Measurements from ENCODE around the gene LOC128125822.

The LOC128125822 gene

GRCh38 chr6:63576147-63576772 lies 4.0 kb downstream of the LOC128125822 start:
- Histone ChIP-seq H3K23ac (ENCODE audit: low read depth, low read length) (no peak overlapping the region), H4K91ac (ENCODE audit: insufficient read depth, low read depth, low read length) (no peak overlapping the region), H2BK20ac (ENCODE audit: low read depth, low read length) (no peak overlapping the region), H3K4me1 (ENCODE audit: control insufficient read depth, insufficient read depth, low read length) (no peaks in the 10 kb centered on the region), H3K18ac (ENCODE audit: low read depth, low read length) (no peak overlapping the region), H2AK5ac (ENCODE audit: low read depth, low read length) (no peak overlapping the region), H2AFZ (replicated peaks; ENCODE audit: low read length, poor library complexity) (no peak overlapping the region), H3K4ac (ENCODE audit: low read depth, low read length) (no peak overlapping the region), H2BK15ac (ENCODE audit: low read depth, low read length) (no peak overlapping the region), H4K8ac (ENCODE audit: low read depth in 2 of 2, low read length in 2 of 2) (no peak overlapping the region), H3K14ac (replicated peaks; ENCODE audit: low read depth, low read length) (no peak overlapping the region), H4K20me1 (ENCODE audit: insufficient read depth, low read length) (peaks cover 35% of the 10 kb centered on the region), H3K79me1 (ENCODE audit: low read depth in 1 of 2, low read length in 2 of 2) (peaks cover 11 to 17% of the 10 kb centered on the region in 2 experiments), H2BK120ac (ENCODE audit: low read depth, low read length) (no peak overlapping the region), H3K9ac (ENCODE audit: low read depth, low read length) (no peak overlapping the region), H3K27ac (ENCODE audit: insufficient read depth, low read length) (no peak overlapping the region), H2BK5ac (ENCODE audit: low read depth, low read length, poor library complexity, severe bottlenecking) (no peak overlapping the region), H3K36me3 (ENCODE audit: control insufficient read depth, insufficient read depth, low read length) (peaks cover 33% of the 10 kb centered on the region), H3K9me1 (ENCODE audit: insufficient read depth, low read length) (no peaks in the 10 kb centered on the region), H2AK9ac (replicated peaks; ENCODE audit: low read depth, low read length, poor library complexity) (no peak overlapping the region), H3K4me2 (ENCODE audit: low read depth, low read length) (no peak overlapping the region), H3K56ac (ENCODE audit: extremely low read depth, insufficient read depth, low read length) (no peak overlapping the region), H3K4me3 (ENCODE audit: insufficient read depth, low read depth, low read length) (no peak overlapping the region), H4K5ac (ENCODE audit: low read depth, low read length) (no peak overlapping the region), H3K9me3 (ENCODE audit: control insufficient read depth, insufficient read depth, low read length) (no peaks in the 10 kb centered on the region), H3K27me3 (ENCODE audit: control insufficient read depth, insufficient read depth, low read length) (no peaks in the 10 kb centered on the region)
- intact Hi-C loops (cut with micrococcal nuclease) (loop anchor here (10.0 kb wide), 1 partner anchor 121 kb away; no protein-coding TSS in a partner anchor), in situ Hi-C loops (cut with MboI; ENCODE audit: low sequenced_read_pairs) (no loop called here), dilution Hi-C loops (cut with HindIII; ENCODE audit: low sequenced_read_pairs, unreplicated experiment) (no loop called here)
- TF ChIP-seq CEBPB (IDR thresholded peaks at IDR 0.05; ENCODE audit: low read depth, low read length), result no peak
- no peak for TF ChIP-seq MAFK (IDR thresholded peaks at IDR 0.05; ENCODE audit: low read depth, low read length)
- TF ChIP-seq RCOR1 (IDR thresholded peaks at IDR 0.05; ENCODE audit: insufficient replicate concordance, low read length), result no peak
- TF ChIP-seq NFE2L2 (IDR thresholded peaks at IDR 0.05; ENCODE audit: low read depth, low read length), result no peak
- TF ChIP-seq BHLHE40 (IDR thresholded peaks at IDR 0.05; ENCODE audit: low read depth, low read length), result no peak
- TF ChIP-seq CHD1 (IDR thresholded peaks at IDR 0.05; ENCODE audit: low read depth, low read length), result no peak
- no peak for TF ChIP-seq POLR2A (IDR thresholded peaks at IDR 0.05; ENCODE audit: low read depth, low read length)
- TF ChIP-seq USF2 (IDR thresholded peaks at IDR 0.05; ENCODE audit: low read depth, low read length), result no peak
- no peak for TF ChIP-seq RAD21 (IDR thresholded peaks at IDR 0.05; ENCODE audit: low read length)
- no peak for TF ChIP-seq MXI1 (IDR thresholded peaks at IDR 0.05; ENCODE audit: borderline replicate concordance, low read depth, low read length)
- TF ChIP-seq, protein P1, sequence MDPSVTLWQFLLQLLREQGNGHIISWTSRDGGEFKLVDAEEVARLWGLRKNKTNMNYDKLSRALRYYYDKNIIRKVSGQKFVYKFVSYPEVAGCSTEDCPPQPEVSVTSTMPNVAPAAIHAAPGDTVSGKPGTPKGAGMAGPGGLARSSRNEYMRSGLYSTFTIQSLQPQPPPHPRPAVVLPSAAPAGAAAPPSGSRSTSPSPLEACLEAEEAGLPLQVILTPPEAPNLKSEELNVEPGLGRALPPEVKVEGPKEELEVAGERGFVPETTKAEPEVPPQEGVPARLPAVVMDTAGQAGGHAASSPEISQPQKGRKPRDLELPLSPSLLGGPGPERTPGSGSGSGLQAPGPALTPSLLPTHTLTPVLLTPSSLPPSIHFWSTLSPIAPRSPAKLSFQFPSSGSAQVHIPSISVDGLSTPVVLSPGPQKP (IDR thresholded peaks at IDR 0.05; ENCODE audit: borderline replicate concordance, low read depth, low read length), result no peak
- no peak for TF ChIP-seq SMC3 (IDR thresholded peaks at IDR 0.05; ENCODE audit: low read depth, low read length)
- TF ChIP-seq CTCF (conservative IDR thresholded peaks at IDR 0.05; ENCODE audit: low read depth, low read length), result no peak
- TF ChIP-seq MAZ (IDR thresholded peaks at IDR 0.05; ENCODE audit: borderline replicate concordance, low read depth, low read length), result no peak
- TF ChIP-seq RFX5 (IDR thresholded peaks at IDR 0.05; ENCODE audit: low read depth, low read length), result no peak
- no CpG with 5 or more reads among the region's 3 CpGs for WGBS, 2 experiments (ENCODE audit: extremely low coverage in 2 of 2, insufficient read length in 1 of 2)
- no peak for ATAC-seq (ENCODE audit: low read depth)
- CTCF ChIA-PET, result no interaction called here
- no peak for DNase-seq
- no TSS peak for BruUV-seq (replicated peaks)
- POLR2A ChIA-PET (ENCODE audit: unreplicated experiment), result no interaction called here

Measured in IMR-90 (cell line).